Activated naive CD8-positive, alpha-beta T cell treated with anti-CD3 and anti-CD28 coated beads, Interleukin-2, amount 10 ng/mL, durations not matched to agents 7 days and 5 days (primary cell): ENCODE data around the gene SLC16A1. TPM values are rescaled to one million over a fixed set of nuclear protein-coding genes. Genes with fewer than 3 reads are reported as not detected.

Experiments
- ATAC-seq: fragments of 150-1000 bp; cut with Tn5 transposase; one replicate; pipeline ENCODE4 v1.10.0; 2021; ENCODE audit warnings: low read depth, moderate library complexity
- POLR2A ChIA-PET: fragments of 350-600 bp; sonication (Branson Sonifier 250); formaldehyde crosslinking; loops from one replicate; lab custom pipeline; 2021; ENCODE audit warnings: antibody characterized with exemption; lab: Charles Lee
- DNase-seq: peaks from one replicate; pipeline ENCODE4 v3.0.0; 2021
- H3K27ac Mint-ChIP-seq: one replicate; pipeline ENCODE4 v1.8.0; 2022; ENCODE audit warnings: mild to moderate bottlenecking, mixed read lengths
- H3K27me3 Mint-ChIP-seq: one replicate; pipeline ENCODE4 v1.8.0; 2022; ENCODE audit warnings: mild to moderate bottlenecking, moderate library complexity, mixed read lengths
- H3K36me3 Mint-ChIP-seq: one replicate; pipeline ENCODE4 v1.8.0; 2021; ENCODE audit warnings: mild to moderate bottlenecking, mixed read lengths
- H3K4me1 Mint-ChIP-seq: one replicate; pipeline ENCODE4 v1.8.0; 2021; ENCODE audit warnings: mixed read lengths
- H3K4me3 Mint-ChIP-seq: one replicate; pipeline ENCODE4 v1.8.0; 2022; ENCODE audit warnings: mild to moderate bottlenecking, moderate library complexity, mixed read lengths
- H3K9me3 Mint-ChIP-seq: one replicate; pipeline ENCODE4 v1.8.0; 2021; ENCODE audit warnings: mixed read lengths
- total RNA-seq, 2 experiments: library from RNA; stranded (reverse); gene quantifications; one replicate each; pipeline ENCODE4 v1.2.3, GENCODE V29; 2021

SLC16A1 gene
- total RNA-seq, 2 experiments from 2014 or later = 31.4 to 35.4 TPM

DNA sequence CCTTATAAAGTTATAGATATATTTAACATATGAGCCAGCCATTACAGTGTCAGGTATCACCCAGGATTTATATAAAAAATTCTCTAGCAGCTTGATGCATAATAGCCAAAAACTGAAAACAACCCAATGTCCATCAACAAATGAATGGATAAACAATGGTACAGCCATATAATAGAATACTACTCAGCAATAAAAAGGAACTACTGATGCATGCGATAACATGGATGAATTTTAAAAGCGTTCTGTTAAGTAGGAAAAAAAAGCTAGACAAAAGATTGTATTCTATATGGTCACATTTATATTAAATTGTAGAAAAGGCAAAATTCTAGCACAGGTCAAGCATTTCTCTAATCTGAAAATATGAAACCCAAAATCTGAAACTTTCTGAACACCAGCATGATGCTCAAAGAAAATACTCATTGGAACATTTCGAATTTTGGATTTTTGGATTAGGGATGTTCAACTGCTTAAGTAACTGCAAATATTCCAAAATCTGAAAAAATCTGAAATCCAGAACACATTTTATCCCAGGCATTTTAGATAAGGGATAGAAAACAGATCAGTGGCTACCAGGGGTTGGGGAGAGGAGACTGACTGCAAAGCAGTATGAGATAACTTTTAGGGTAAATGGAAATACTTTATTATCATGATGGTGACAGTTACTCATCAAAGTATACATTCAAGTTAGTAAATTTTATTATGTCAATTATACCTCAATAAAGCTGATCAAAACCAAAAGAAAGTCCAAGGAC, 22.0 kb downstream of the SLC16A1 start:
- peak overlapping the region; percentile 13 for H3K27ac Mint-ChIP-seq
- POLR2A ChIA-PET = interaction anchor here (3.7 kb wide), 1 partner anchor 22 kb away, joined by 17 read pairs; the partner anchor contains the start of gene SLC16A1
- DNase-seq (no peak), ATAC-seq (no peak)
- peaks cover 15% of the 10 kb centered on the region for H3K36me3 Mint-ChIP-seq
- H3K27me3 Mint-ChIP-seq = no peaks in the 10 kb centered on the region
- peak overlapping the region; percentile 1 for H3K4me3 Mint-ChIP-seq
- no peaks in the 10 kb centered on the region for H3K9me3 Mint-ChIP-seq
- peaks cover 16% of the 10 kb centered on the region for H3K4me1 Mint-ChIP-seq

DNA sequence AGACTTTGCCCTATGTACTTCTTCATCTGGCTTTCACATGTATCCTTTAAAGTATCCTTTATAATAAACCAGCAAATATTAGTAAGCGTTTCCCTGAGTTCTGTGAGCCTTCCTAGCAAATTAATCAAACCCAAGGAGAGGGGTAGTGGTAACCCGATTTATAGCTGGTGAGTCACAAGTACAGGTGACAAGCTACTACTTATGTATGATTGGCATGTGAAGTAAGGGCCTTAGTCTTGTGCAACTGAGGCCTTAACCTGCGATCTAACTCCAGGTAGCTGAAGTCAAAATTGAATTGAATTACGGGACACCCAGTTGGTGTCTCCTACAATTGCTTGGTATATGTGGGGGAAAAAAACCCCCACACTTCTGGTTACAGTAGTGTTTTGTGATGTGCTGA, 26.0 kb downstream of the SLC16A1 start:
- H3K27me3 Mint-ChIP-seq = no peaks in the 10 kb centered on the region
- H3K27ac Mint-ChIP-seq = no peak overlapping the region
- peaks cover 24% of the 10 kb centered on the region for H3K36me3 Mint-ChIP-seq
- DNase-seq = no peak
- no peaks in the 10 kb centered on the region for H3K9me3 Mint-ChIP-seq
- no peak for ATAC-seq
- POLR2A ChIA-PET = interaction anchor here (0.6 kb wide), 1 partner anchor 71 kb away, joined by 3 read pairs; no protein-coding TSS in a partner anchor
- no peak overlapping the region for H3K4me3 Mint-ChIP-seq
- H3K4me1 Mint-ChIP-seq = peaks cover 8% of the 10 kb centered on the region

DNA sequence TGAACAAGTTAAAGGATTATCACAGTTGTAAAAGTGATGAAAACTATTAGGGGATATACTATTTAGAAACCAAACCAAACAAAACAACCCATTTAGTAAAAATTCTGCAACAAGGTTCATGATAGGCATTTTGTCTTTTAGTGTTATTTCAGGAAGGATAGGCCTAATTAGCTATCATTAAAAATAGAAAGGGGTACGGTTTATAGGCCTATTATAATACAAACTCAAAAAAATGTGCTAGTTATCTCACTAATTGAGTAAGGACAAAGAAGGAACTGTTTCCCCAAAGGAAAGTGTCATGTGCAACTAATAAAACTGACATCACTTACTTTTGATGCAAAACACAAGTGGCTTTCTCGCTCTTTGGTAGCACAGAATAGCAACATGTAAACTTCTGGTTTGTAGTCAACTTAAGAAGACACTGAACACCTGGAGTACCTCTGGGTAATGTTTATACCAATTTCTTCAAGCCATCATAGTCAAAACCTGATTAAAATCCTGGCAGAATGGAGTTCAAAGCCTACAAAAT, 28.5 kb downstream of the SLC16A1 start:
- Mint-ChIP-seq H3K4me1 (peaks cover 2% of the 10 kb centered on the region), H3K27ac (peak overlapping the region; percentile 26)
- no peak for ATAC-seq

DNA sequence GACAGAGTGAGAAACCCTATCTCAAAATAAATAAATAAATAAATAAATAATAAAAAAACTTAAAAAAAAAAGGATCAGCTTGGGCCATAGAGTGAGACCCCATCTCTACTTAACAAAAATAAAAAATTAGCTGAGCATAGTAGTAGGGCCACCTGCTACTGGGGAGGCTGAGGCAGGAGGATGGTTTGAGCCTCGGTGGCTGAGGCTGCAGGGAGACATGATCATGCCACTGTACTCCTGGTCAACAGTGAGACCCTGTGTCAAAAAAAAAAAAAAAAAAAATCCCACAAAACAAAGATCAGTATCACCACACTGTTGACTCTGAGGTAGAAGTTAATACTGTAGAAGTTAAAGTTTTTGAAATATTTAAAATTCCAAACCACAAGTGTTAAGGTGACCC, 29.1 kb downstream of the SLC16A1 start:
- Mint-ChIP-seq H3K4me3 (no peak overlapping the region), H3K36me3 (peaks cover 25% of the 10 kb centered on the region), H3K9me3 (no peaks in the 10 kb centered on the region), H3K27me3 (no peaks in the 10 kb centered on the region), H3K4me1 (peaks cover 2% of the 10 kb centered on the region), H3K27ac (no peak overlapping the region)
- DNase-seq = no peak
- POLR2A ChIA-PET = no interaction called here
- ATAC-seq = no peak

More for the DNA sequence above, 28.5 kb downstream of the SLC16A1 start:
- DNase-seq = no peak
- Mint-ChIP-seq H3K4me3 (no peak overlapping the region), H3K9me3 (no peaks in the 10 kb centered on the region), H3K36me3 (peaks cover 27% of the 10 kb centered on the region), H3K27me3 (no peaks in the 10 kb centered on the region)
- POLR2A ChIA-PET = no interaction called here

DNA sequence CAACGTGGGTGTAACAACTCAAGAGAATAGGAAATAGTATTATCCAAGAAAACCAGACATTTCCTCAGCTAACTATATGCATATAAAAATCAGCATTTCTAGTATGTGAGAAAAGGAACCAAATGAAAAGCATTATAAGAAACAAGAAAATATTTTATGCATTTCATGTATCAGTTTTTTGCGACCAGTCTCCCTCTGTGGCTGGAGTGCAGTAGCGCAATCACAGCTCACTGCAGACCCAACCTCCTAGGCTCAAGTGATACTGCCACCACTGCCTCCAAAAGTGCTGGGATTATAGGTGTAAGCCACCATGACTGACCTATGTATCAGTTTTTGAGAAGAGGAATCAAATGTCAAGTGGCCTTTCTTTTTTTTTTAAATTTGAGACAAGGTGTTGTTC, 31.0 kb downstream of the SLC16A1 start:
- POLR2A ChIA-PET = no interaction called here
- Mint-ChIP-seq H3K9me3 (no peaks in the 10 kb centered on the region), H3K36me3 (peaks cover 25% of the 10 kb centered on the region), H3K4me3 (no peak overlapping the region), H3K4me1 (peaks cover 2% of the 10 kb centered on the region), H3K27ac (no peak overlapping the region), H3K27me3 (no peaks in the 10 kb centered on the region)
- DNase-seq (no peak), ATAC-seq (no peak)

DNA sequence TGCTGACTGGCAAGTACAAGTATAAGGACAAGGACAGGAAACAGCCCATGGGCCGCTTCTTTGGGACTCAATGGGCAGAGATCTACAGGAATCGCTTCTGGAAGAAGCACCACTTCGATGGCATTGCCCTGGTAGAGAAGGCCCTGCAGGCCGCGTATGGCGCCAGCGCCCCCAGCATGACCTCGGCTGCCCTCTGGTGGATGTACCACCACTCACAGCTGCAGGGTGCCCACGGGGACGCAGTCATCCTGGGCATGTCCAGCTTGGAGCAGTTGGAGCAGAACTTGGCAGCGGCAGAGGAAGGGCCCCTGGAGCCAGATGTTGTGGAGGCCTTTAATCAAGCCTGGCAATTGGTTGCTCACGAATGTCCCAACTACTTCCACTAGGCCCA, 32.0 kb downstream of the SLC16A1 start:
- POLR2A ChIA-PET = no interaction called here
- DNase-seq (no peak), ATAC-seq (no peak)
- no peak overlapping the region for H3K4me3 Mint-ChIP-seq
- H3K36me3 Mint-ChIP-seq = peaks cover 23% of the 10 kb centered on the region
- no peaks in the 10 kb centered on the region for H3K27me3 Mint-ChIP-seq
- H3K4me1 Mint-ChIP-seq = peaks cover 2% of the 10 kb centered on the region
- no peak overlapping the region for H3K27ac Mint-ChIP-seq
- H3K9me3 Mint-ChIP-seq = no peaks in the 10 kb centered on the region

DNA sequence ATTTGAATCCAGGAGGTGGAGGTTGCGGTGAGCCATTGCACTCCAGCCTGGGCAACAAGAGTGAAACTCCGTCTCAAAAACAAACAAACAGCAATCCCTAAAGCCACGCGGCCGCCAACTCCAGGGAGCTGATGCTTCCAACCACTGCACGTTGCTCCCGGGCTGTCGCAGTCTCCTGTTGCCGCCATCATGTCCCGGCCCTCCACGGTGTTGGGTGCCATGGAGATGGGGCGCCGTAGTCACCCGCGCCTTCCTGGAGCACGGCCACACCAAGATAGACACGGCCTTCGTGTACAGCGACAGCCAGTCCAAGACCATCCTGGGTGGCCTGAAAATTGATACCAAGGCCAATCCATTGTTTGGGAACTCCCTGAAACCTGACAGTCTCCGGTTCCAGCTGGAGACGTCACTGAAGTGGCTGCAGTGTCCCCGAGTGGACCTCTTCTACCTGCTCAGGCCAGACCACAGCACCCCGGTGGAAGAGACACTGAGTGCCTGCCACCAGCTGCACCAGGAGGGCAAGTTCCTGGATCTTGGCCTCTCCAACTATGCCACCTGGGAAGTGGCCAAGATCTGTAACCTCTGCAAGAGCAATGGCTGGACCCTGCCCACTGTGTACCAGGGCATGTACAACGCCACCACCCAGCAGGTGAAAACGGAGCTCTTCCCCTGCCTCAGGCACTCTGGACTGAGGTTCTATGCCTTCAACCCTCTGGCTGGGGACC, 32.6 kb downstream of the SLC16A1 start:
- Mint-ChIP-seq H3K9me3 (no peaks in the 10 kb centered on the region), H3K27me3 (no peaks in the 10 kb centered on the region), H3K4me3 (no peak overlapping the region), H3K4me1 (peaks cover 2% of the 10 kb centered on the region), H3K27ac (no peak overlapping the region), H3K36me3 (peaks cover 24% of the 10 kb centered on the region)
- no peak for DNase-seq
- ATAC-seq = no peak
- POLR2A ChIA-PET = no interaction called here

DNA sequence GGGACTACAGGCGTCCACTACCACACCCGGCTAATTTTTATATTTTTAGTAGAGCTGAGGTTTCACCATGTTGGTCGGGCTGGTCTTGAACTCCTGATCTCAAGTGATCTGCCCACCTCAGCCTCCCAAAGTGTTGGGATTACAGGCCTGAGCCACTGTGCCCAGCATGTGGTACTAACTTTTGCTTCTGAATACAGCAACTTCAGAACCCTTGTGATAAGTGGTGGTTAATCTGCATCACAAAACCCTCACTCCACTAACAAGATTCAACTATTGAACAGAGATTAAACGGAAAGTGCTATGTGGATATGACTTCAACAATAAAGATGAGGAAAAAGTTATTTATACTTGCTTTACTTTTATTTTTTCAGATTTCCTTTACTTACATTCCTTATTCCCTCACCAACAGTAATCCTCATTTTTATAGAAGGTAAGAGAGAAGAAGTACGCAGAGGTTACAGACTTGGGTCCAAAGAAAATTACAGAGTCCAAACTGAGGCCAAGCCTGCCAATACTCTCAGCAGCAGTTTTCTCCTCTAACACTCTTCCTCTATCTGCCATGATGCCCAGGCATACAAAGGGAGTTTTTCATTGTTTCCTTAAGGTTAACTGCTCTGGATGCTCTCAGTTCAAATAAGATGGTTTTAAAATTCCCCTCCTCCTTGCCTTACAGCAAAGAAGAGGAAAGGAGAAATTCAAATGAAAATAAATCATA, 44.3 kb downstream of the SLC16A1 start:
- POLR2A ChIA-PET = no interaction called here
- no peak for DNase-seq
- no peaks in the 10 kb centered on the region for H3K4me1 Mint-ChIP-seq

DNA sequence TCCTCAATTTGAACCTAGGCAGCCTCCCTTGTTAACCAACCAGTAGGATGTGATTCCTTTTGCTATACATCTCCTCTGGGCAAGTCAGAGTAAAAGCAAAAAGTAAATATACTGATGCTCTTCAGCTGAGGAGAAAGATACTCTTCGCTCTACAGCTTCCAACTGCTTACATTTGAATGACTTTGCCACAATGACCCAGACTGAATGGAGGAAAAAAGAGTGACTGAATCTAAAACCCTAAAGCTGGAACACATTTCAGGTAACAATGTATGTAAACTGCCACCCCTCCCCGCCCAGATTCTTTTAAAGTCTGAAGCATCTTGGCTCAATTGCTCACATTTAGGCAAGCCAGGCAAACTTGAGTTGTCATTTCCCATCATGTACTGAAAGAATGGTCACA, 46.1 kb downstream of the SLC16A1 start:
- no peak overlapping the region for H3K4me3 Mint-ChIP-seq
- no peaks in the 10 kb centered on the region for H3K4me1 Mint-ChIP-seq
- POLR2A ChIA-PET = interaction anchor here (1.0 kb wide), 1 partner anchor 47 kb away, joined by 3 read pairs; no protein-coding TSS in a partner anchor
- H3K27ac Mint-ChIP-seq = no peak overlapping the region
- no peak for DNase-seq
- H3K9me3 Mint-ChIP-seq = no peaks in the 10 kb centered on the region
- H3K36me3 Mint-ChIP-seq = peaks cover 10% of the 10 kb centered on the region
- no peaks in the 10 kb centered on the region for H3K27me3 Mint-ChIP-seq
- no peak for ATAC-seq

More for the DNA sequence above, 44.3 kb downstream of the SLC16A1 start:
- ATAC-seq = no peak
- no peak overlapping the region for H3K27ac Mint-ChIP-seq
- H3K9me3 Mint-ChIP-seq = no peaks in the 10 kb centered on the region
- peaks cover 20% of the 10 kb centered on the region for H3K36me3 Mint-ChIP-seq
- no peak overlapping the region for H3K4me3 Mint-ChIP-seq
- H3K27me3 Mint-ChIP-seq = no peaks in the 10 kb centered on the region

DNA sequence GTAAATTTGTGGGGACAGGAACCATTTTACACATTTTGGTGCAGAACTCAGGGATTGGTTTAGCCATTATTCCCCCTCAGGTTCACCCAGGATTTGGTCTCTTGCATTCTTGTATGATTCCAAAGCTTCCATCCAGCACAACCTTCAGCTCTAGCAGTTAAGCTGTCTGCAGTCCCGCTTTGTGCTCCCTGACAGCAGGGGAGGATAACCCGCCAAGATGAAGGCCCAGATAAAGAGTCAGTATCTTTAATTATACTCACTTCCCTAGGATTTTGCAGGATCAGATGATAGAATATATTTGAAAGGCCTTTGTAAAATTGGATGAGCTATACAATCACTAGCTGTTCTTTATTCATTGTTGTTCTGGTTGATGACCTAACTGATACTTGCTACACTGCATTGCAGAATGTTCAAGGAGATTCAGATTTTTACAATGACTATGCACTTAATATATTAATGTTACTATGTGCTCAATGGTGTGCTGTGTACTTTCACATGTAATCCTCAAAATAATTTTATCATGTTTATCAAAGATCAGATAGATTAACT, 49.8 kb downstream of the SLC16A1 start:
- DNase-seq (no peak), ATAC-seq (no peak)
- Mint-ChIP-seq H3K27ac (no peak overlapping the region), H3K27me3 (no peaks in the 10 kb centered on the region), H3K4me3 (no peak overlapping the region), H3K4me1 (peaks cover 6% of the 10 kb centered on the region), H3K9me3 (no peaks in the 10 kb centered on the region), H3K36me3 (peaks cover 1% of the 10 kb centered on the region)
- POLR2A ChIA-PET = interaction anchor here (0.7 kb wide), 1 partner anchor 166 kb away, joined by 3 read pairs; no protein-coding TSS in a partner anchor

DNA sequence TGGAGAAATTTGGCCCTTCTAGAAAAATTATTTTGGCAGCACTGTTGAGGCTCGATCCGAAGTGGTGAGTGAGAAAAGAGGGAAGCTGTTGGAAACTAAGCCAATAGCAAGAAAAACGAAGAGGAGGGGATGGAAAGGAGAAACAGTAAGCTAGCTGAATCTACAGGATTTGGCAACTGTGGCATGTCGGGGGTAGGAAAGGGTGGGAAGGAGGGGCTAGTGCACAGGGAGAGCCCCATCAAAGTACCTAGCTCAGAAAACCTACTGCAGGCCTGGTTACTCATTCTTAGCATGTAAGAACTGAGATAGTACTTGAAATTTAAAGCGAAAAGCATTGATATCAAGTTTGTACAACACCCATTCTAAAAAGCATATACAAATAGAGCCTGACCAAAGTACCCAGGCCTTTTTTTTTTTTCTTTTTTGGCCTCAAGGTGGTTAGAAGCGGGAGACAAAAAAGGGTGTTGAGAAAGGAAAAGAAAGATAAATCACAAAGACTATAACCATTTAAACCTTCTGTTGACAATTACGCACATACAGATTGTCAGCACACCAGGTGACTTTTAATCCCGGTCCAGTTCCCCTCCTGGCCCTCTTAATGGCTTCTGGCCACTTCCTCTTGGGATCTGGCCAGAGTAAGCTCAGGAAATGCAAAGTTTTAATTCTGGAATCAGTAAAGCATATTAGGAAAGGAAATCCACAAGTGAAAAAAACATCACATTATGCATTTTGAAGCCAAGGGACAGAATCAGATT, 50.4 kb downstream of the SLC16A1 start:
- ATAC-seq = no peak
- Mint-ChIP-seq H3K36me3 (no peaks in the 10 kb centered on the region), H3K4me3 (no peak overlapping the region), H3K27me3 (no peaks in the 10 kb centered on the region), H3K4me1 (peaks cover 6% of the 10 kb centered on the region), H3K27ac (no peak overlapping the region), H3K9me3 (no peaks in the 10 kb centered on the region)
- POLR2A ChIA-PET = no interaction called here
- no peak for DNase-seq

DNA sequence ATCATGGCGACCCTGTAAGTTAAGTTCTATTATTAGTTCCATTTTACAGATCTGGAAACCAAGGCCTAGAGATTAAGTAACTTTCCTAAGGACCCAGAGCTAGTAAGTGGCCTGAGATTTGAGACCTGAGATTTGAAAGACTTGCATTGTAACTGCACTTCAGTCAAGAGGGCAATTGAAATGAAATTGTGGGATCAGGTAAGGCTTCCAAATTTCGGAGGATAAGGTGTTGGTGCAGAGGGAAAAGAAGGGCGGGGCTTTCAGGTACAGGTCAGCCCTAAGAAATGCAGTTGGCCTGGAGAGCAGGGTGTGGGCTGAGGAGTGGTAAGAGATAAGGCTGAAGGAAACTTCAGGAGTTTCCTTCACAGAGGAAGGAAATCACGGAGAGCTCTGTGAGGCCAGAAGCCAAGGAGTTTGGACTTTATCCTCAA, 51.1 kb downstream of the SLC16A1 start:
- Mint-ChIP-seq H3K27me3 (no peaks in the 10 kb centered on the region), H3K36me3 (no peaks in the 10 kb centered on the region), H3K4me1 (peaks cover 6% of the 10 kb centered on the region), H3K4me3 (no peak overlapping the region), H3K9me3 (no peaks in the 10 kb centered on the region), H3K27ac (no peak overlapping the region)
- no peak for ATAC-seq
- no peak for DNase-seq
- POLR2A ChIA-PET = no interaction called here
